CD4-positive, alpha-beta T cell treated with Interleukin-21 for 1 hour (primary cell): ENCODE data around the gene SLC6A19.

Experiments
- DNase-seq: peaks from one replicate; pipeline ENCODE4 v3.0.0-alpha.2; 2020

The SLC6A19 gene

GRCh38 chr5:1270933-1271914 lies 69.8 kb downstream of the SLC6A19 start:
- DNase-seq = no peak

DNA sequence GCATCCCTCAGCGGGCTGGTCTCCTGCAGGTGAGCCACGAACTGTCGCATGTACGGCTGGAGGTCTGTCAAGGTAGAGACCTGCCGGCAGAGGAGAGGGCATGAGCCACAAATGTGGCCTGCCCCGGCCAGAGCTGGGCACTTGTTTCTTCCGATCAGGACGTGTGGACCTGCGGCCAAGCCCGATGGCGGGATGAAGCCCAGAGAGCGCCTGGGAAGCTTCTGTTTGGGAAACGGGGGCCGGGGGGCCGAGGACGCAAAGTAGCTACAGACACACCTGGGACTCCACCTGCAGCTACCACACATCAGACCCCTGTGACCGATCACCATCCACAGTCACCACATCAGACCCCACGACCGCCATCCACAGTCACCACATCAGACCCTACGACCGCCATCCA lies 70.8 kb downstream of the SLC6A19 start:
- no peak for DNase-seq

DNA sequence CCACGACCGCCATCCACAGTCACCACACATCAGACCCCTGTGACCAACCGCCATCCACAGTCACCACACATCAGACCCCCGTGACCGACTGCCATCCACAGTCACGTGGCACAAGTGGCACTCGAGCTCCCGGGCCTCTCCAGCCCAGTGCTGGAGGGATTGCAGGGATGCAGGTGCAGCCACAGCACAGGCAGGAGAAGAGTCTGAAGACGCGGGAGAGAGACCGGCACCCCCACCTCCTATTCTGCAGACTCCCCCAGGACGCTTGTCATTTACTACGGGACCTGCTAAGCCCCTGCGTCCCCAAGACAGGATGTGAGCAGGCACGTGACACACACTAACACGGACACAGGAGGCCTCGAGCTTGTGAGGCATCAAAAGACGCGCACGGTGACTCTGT lies 72.3 kb downstream of the SLC6A19 start:
- DNase-seq = no peak

GRCh38 chr5:1274471-1274870 lies 73.1 kb downstream of the SLC6A19 start:
- DNase-seq = no peak
